Frontal cortex (tissue), 4 donors: ENCODE data around the gene PCSK1N. TPM values are rescaled to one million over a fixed set of nuclear protein-coding genes. Genes with fewer than 3 reads are reported as not detected.
"Not testable (repeated sequence)": the region's sequence is repeated elsewhere in the genome, so short reads cannot be mapped to it uniquely, and the experiment has no call there.

Experiments
- DNase-seq, 2 donors: peaks; one replicate each; pipeline ENCODE4 v3.0.0; 2012; ENCODE audit warnings: low spot score in 2 of 2
- FAIRE-seq: peaks from 2 replicates; lab custom pipeline; 2012; peaks lifted over from hg19 to GRCh38; lab: Jason Lieb, UNC
- total RNA-seq: library from RNA; depleted of rRNA; stranded (reverse); fragments of >200 nt; gene quantifications from one replicate; pipeline ENCODE4 v1.2.3, GENCODE V29; 2014
- donor health status: control.
- donor health status: control.
- donor health status: control.

Gene PCSK1N, protein sequence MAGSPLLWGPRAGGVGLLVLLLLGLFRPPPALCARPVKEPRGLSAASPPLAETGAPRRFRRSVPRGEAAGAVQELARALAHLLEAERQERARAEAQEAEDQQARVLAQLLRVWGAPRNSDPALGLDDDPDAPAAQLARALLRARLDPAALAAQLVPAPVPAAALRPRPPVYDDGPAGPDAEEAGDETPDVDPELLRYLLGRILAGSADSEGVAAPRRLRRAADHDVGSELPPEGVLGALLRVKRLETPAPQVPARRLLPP
- 53.8 TPM for total RNA-seq

DNA sequence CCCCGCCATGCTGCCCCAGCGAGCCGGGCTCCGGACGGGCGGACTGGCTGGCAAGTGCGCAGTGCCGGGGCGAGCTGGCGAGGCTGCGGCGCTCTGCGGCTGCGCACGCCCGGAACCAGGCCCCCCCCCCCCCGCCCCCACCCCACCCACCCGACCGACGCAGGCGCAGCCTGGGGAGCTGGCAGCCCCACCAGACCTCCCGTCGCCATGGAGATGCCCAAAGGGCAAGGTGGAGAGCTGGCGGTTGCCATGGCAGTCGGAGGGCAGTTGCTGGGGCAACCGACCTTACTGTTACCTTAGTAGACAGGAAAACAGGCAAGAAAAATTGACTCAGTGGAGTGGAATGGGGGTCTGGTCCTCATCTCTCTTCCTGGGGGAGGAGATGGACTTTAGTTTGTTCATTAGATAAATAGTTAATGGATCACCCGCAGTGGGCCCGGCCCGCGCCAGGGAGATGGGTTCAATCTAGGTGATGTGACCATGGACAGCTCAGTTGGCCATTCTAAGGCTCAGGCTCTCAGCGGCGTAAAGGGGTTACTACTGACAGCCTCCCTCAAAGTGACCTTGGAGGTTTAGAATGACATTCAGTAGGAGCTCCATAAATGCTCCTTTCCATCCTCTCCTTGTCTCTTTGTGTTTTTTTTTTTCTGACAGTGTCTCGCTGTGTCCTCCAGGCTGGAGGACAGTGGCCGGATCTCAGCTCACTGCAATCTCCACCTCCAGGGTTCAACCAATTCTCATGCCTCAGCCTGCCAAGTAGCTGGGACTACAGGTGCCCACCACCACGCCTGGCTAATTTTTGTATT lies at the start of gene PCSK1N:
TSS of gene PCSK1N (minus strand) at position 87 of the 806 bp plus-strand sequence. CDS start at position 9, 78 bp downstream.
- no peak for FAIRE-seq
- DNase-seq: peak in 1 of 2 donors; percentile 52

DNA sequence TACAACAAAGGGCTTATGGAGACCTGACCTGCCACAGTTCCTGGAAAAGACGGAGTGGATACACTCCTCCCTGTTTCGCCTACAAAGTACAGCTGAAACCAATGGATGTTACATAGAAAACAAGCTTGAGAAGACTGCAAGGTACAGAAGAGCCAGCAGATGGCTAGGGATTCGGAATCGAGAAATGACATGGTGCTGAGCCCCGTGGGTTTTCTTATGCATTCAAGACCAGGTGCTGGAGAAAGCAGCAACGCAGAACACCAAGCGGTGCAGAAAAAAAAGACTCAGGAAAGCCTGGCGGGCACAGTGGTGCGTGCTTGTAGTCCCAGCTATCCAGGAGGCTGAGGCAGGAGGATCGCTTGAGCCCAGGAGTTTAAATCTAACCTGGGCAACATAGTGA lies 48.3 kb upstream of the PCSK1N start:
- FAIRE-seq (no peak), DNase-seq (no peak)

DNA sequence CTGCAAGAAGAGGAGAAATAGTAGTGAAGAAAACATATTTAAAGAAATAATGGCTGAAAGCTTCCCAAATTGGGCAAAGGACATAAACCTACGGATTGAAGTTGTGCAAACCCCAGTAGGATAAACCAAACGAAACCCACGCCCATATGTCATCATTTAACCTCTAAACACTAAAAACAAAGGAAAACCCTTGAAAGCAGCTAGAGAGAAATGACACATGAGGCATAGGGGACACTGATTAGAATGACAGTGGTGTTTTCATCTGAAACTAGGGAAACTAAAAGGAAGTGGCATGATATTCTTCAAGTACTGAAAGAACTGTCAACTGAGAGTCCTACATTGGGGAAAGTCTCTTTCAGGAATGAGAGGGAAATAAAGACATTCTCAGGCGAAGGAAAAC lies 41.5 kb upstream of the PCSK1N start:
- not testable (repeated sequence) for FAIRE-seq, DNase-seq

DNA sequence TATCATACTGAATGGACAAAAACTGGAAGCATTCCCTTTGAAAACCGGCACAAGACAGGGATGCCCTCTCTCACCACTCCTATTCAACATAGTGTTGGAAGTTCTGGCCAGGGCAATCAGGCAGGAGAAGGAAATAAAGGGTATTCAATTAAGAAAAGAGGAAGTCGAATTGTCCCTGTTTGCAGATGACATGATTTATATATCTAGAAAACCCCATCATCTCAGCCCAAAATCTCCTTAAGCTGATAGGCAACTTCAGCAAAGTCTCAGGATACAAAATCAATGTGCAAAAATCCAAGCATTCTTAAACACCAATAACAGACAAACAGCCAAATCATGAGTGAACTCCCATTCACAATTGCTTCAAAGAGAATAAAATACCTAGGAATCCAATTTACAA lies 36.6 kb upstream of the PCSK1N start:
- DNase-seq, FAIRE-seq: not testable (repeated sequence)

DNA sequence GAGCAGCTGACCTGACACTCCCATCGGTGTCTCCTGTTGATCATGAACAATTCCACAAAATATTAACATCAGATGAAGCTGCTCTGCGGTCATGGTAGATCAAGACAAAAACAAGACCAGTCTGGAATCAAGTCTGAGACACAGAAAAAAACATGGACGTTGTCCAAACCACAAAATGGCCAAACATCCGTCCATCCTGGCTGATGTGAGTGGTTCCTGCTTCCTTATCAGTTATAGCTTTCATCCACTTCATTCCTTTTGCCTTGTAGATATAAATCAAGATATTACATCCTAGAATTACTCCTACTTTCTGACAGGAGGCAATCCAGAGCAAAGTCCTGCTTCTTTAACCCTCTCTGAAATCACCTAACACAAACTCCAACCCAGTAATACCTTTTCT lies 28.8 kb upstream of the PCSK1N start:
- FAIRE-seq: no peak
- DNase-seq: no peak

DNA sequence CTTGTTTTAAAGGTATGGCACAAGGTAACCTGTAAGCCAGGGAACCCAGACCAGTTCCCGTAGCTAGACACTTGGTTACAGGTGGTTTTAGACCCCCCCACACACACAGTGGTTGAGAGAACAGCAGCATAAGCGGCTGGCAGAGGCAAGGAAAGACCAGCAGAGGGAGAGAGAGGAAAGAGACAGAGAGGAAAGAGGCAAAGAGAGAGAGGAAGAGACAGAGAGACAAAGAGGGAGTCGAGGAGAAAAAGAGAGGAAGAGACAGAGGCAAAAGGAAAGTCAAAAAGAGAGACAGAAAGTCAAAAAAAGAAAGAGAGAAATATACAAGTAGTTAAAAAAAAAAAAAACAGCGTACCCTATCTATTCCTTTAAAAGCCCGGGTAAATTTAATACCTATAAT lies 19.5 kb upstream of the PCSK1N start:
- DNase-seq (no peak), FAIRE-seq (no peak)

DNA sequence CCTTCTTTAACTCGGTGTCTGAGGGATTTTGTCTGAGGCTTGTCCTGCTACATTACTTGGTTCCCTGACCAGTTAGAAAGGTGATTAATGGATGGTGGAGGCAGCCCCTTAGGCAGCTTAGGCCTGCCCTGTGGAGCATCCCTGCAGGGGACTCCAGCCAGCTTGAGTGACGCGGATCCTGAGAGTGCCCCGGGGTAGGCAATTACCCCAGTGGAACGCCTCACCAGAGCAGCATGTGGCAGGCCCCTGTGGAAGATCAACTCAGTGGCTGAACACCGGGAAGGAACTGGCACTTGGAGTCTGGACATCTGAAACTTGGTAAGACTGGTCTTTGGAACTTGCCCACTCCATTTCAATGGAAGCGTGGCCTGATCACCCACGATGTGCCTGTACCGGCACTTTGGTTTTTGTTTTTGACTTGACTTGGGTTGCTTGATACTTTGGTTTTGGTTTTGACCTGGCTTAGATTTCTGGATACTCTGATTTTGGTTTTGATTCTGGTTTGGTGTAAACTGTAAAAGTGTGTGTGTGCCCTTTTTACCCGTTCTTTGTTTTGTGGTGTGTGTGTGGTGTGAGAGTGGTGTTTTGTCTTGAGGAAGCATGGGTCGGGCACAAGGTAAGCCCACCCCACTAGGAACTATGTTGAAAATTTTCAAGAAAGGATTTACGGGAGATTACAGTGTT lies 18.9 kb upstream of the PCSK1N start:
- not testable (repeated sequence) for DNase-seq, FAIRE-seq

DNA sequence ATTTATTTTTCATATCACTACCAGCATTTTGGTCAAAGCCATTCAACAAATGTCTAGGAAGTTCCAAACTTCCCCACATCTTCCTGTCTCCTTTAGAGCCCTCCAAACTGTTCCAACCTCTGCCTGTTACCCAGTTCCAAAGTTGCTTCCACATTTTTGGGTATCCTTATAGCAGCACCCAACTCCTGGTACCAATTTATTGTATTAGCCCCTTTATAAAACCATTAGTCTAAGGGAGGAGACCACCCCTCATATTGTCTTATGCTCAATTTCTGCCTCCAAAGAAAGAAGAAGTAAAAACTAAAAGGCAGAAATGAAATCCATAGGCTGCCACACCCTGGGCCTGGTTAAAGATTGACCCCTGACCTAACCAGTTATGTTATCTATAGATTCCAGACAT lies 18.1 kb upstream of the PCSK1N start:
- not testable (repeated sequence) for FAIRE-seq

DNA sequence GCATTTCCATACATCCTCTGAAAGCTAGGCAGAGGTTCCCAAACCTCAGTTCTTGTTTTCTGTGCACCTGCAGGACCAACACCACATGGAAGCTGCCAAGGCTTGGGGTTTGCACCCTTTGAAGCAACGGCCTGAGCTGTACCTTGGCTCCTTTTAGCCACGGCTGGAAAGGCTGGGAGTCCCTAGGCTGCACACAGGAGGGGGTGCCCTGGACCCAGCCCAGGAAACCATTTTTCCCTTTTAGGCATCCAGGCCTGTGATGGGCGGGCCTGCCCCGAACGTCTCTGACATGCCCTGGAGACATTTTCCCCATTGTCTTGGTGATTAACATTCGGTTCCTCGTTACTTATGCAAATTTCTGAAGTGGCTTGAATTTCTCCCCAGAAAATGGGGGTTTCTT lies 17.4 kb upstream of the PCSK1N start:
- no peak for DNase-seq
- FAIRE-seq: no peak

More for the DNA sequence above, 18.1 kb upstream of the PCSK1N start:
- not testable (repeated sequence) for DNase-seq

DNA sequence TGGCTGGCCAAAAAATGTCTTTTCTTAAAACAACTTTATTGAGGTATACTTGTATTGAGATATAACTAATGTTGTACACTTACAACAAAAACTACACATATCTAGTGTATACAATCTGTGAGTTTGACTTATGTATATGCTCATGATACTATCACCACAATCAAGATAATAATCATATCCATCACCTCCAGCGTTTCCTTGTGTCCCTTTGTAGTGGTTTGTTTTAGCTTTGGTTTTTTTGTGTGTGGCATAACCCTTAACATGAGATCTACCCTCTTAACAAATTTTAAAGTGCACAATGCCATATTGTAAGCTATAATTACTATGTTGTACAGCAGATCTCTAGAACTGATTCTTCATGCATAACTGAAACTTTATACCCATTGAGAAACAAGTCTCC lies 13.4 kb upstream of the PCSK1N start:
- DNase-seq (no peak), FAIRE-seq (no peak)

DNA sequence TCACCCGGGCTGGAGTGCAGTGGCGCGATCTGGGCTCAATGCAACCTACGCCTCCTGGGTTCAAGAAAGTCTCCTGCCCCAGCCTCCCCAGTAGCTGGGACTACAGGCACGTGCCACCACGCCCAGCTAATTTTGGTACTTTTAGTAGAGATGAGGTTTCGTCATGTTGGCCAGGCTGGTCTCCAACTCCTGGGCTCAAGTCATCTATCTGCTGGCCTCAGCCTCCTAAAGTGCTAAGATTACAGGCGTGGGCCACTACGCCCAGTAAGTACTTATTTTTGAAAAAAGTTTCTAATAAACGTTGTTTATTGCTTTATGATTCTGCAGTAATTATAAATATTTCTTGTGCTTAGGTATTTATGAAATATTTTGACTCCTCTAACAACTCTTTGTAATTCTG lies 4.3 kb upstream of the PCSK1N start:
- FAIRE-seq (no peak), DNase-seq (no peak)

DNA sequence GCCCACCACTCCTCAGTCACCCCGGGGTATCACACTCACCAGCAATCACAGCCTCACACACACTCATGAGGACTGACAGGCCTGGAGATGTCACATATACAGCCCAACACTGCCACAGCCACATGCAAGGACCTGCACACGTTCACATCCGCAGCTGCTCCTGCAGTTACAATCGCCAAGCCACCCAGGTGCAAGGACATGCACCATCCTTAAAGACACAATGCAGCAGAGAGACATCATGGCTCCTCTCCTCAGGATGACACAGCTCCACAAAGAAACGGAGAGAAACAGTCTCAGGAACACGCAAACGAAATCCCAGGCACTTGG lies 1.1 kb downstream of the PCSK1N start:
- DNase-seq (no peak), FAIRE-seq (no peak)

DNA sequence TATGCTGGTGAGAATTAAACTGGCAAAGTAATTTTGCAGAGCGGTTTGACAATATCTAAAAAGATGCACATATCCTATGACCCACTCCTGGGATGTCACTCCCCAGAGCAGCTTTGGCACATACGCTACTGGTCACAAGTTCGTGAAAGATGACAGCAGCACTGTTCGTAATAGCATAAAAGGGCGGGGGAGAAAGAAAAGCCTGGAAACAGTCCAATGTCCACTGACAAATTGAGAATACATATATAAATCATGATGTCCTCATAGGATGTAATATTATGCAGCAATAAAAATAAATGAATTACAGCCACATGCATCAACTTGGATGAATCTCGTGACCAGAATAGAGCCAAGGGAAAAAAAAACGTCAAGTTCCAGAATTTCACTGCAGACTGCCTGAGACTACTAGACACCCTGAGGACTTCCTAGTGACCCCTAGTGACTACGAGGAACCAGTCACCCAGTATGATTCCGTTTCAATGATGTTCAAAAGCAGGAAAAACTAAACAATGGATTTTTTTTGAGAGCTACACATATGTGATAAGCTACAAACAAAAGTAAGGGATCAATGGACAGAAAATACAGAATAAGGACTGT lies 1.8 kb downstream of the PCSK1N start:
- FAIRE-seq (no peak), DNase-seq (no peak)

DNA sequence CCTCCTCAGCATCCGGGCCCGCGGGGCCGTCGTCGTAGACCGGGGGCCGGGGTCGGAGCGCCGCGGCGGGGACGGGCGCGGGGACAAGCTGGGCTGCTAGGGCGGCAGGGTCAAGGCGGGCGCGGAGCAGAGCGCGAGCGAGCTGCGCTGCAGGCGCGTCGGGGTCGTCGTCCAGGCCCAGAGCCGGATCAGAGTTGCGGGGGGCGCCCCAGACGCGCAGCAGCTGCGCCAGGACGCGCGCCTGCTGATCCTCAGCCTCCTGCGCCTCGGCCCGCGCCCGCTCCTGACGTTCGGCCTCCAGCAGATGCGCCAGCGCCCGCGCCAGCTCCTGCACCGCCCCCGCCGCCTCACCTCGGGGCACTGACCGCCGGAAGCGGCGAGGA lies 3.5 kb downstream of the PCSK1N start:
- FAIRE-seq: no peak

DNA sequence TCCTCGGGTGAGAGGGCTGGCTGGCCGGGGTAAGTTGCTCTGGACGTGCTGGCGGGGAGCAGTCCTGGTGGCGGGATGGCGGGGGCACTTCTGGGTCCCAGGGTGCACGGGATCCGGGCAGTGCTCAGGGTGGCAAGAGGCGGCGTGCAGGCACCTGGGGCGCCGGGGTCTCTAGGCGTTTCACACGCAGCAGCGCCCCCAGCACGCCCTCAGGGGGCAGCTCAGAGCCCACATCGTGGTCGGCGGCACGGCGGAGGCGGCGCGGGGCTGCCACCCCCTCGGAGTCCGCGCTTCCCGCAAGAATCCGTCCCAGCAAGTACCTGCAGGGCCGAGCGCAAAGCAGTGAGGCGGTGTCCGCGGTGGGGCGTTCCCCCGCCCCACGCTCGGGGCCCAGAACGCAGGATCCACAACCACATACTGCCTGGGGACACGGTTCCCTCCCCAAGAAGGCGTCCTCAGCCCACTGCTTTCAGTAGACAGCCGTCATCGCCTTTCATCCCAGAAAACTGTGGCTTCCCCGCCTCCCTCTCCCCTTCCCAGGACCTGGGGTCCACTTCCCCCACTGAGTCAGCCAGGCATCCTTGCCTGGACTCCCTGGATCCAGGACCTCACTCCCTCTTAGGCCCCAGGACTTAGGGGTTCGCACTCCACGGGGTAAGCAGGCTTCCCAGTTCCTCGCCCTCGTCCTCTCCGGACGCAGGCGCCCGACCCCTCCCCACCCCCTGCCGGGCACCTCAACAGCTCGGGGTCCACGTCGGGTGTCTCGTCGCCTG lies 4.1 kb downstream of the PCSK1N start:
- FAIRE-seq: no peak
- DNase-seq: no peak

More for the DNA sequence above, 3.5 kb downstream of the PCSK1N start:
- DNase-seq: no peak

DNA sequence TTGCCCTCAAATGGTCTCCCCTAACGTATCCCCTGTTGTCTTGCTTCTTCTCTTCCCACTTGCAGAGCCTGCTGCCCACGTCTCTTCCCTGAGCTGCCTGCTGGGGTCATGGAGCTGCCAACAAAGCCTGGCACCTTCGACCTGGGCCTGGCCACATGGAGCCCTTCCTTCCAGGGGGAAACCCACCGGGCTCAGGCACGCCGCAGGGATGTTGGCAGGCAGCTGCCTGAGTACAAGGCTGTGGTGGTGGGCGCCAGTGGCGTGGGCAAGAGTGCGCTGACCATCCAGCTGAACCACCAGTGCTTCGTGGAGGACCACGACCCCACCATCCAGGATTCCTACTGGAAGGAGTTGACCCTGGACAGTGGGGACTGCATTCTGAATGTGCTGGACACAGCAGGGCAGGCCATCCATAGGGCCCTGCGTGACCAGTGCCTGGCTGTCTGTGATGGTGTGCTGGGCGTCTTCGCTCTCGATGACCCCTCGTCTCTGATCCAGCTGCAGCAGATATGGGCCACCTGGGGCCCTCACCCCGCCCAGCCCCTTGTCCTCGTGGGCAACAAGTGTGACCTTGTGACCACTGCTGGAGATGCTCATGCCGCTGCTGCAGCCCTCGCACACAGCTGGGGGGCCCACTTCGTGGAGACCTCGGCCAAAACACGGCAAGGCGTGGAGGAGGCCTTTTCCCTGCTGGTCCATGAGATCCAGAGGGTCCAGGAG lies 6.2 kb downstream of the PCSK1N start:
- DNase-seq (no peak), FAIRE-seq (no peak)

DNA sequence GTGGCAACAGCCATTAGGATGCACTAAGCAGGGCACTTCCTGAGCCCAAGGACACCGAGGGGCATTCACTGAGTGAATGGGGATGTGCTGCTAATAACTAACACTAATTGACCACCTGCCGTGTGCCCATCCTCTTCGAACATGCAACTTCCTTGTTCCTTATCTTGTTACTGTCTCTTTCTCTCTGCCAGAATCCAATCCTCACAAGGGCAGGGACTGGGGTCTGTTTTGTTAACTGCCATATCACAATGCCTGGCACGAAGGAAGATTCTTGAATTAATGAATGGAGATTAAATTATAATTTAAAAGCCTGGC lies 7.8 kb downstream of the PCSK1N start:
- no peak for DNase-seq
- no peak for FAIRE-seq

DNA sequence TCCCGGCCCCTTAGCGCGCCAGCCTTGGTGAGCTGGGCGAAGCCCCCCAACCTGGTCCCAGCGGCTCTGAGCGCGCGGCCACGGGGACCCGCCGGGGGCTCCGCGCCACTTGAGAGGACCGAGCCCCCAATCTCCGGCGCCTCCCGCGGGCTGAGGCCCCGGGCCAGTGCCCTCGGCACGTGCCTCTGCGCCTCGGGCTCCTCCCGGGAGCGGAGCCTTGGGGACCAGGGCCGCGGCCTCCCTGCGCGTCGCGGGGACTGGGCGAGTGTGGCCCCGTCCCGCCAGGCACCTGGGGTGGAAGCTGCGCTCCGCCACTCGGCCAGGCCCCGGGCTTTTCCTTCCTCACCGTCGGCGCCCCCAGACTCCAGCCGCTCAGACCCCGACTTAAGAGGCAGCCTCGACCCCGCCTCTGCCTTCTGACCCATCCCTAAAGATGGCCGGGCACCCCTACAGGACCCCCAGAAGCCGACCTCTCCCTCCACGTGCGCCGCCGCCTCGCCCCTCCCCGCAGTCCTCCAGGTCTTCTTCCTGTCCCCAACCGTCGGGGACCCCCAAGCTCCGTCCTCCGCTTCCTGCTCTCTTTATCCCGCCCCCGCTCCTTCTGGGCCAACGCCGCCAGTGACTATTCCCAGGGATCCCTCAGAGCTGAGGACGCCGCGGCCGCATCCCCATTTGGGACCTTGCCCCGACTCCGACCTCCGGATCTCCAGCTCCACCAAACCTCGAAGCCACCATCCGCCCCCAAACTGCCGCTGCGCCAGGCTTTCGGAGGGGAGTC lies 8.3 kb downstream of the PCSK1N start:
- FAIRE-seq: no peak
- no peak for DNase-seq
